ENCODE measurements around the gene MAP2K1. TPM values are rescaled to one million over a fixed set of nuclear protein-coding genes. Genes with fewer than 3 reads are reported as not detected.
"Not testable (repeated sequence)": the region's sequence is repeated elsewhere in the genome, so short reads cannot be mapped to it uniquely, and the experiment has no call there.

Gene MAP2K1
- total and polyA plus RNA-seq, 2 of the 4 experiments (the other 2 are of a cell fraction) = 34.7 to 37.8 TPM

DNA sequence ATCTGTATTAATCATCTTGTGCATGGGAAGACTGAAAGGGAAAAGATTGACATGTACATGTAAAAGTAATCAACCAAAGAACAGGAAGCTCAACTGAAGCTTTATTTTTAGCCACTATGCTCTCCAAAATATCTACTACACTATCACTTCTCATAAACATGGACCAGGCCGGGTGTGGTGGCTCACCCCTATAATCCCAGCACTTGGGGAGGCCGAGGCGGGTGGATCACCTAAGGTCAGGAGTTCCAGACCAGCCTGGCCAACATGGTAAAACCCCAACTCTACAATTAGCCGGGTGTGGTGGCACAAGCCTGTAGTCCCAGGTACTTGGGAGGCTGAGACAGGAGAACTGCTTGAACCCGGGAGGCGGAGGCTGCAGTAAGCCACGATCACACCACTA, 113.6 kb downstream of the MAP2K1 start:
- H3K23ac ChIP-seq (ENCODE audit: low read depth, low read length); H3K4me3 ChIP-seq (ENCODE audit: insufficient read depth, low read depth, low read length); ATAC-seq (ENCODE audit: low read depth); H3K27ac ChIP-seq (ENCODE audit: insufficient read depth, low read length); H3K9me1 ChIP-seq (ENCODE audit: insufficient read depth, low read length); dilution Hi-C loops (cut with HindIII; ENCODE audit: low sequenced_read_pairs, unreplicated experiment); H3K4me1 ChIP-seq (ENCODE audit: control insufficient read depth, insufficient read depth, low read length); H3K56ac ChIP-seq (ENCODE audit: extremely low read depth, insufficient read depth, low read length); DNase-seq; H2BK120ac ChIP-seq (ENCODE audit: low read depth, low read length); H3K14ac ChIP-seq (replicated peaks; ENCODE audit: low read depth, low read length); H3K18ac ChIP-seq (ENCODE audit: low read depth, low read length); H3K9me3 ChIP-seq (ENCODE audit: control insufficient read depth, insufficient read depth, low read length); H4K8ac ChIP-seq (ENCODE audit: low read depth in 2 of 2, low read length in 2 of 2); BruUV-seq (replicated peaks); H2AK9ac ChIP-seq (replicated peaks; ENCODE audit: low read depth, low read length, poor library complexity); H2BK5ac ChIP-seq (ENCODE audit: low read depth, low read length, poor library complexity, severe bottlenecking); H3K27me3 ChIP-seq (ENCODE audit: control insufficient read depth, insufficient read depth, low read length); H3K9ac ChIP-seq (ENCODE audit: low read depth, low read length); H2BK20ac ChIP-seq (ENCODE audit: low read depth, low read length); POLR2A ChIA-PET (ENCODE audit: unreplicated experiment); H3K4ac ChIP-seq (ENCODE audit: low read depth, low read length); H2AK5ac ChIP-seq (ENCODE audit: low read depth, low read length); H4K91ac ChIP-seq (ENCODE audit: insufficient read depth, low read depth, low read length); CTCF ChIA-PET; H2BK15ac ChIP-seq (ENCODE audit: low read depth, low read length); H3K4me2 ChIP-seq (ENCODE audit: low read depth, low read length); H4K5ac ChIP-seq (ENCODE audit: low read depth, low read length); in situ Hi-C loops (cut with MboI; ENCODE audit: low sequenced_read_pairs); H2AFZ ChIP-seq (replicated peaks; ENCODE audit: low read length, poor library complexity): not testable (repeated sequence)
- intact Hi-C loops (cut with micrococcal nuclease) = loop anchor here (5.0 to 10.0 kb wide), 2 partner anchors 204 to 547 kb away; partner anchors contain the start of gene SMAD6
- WGBS, 2 experiments (ENCODE audit: extremely low coverage in 2 of 2, insufficient read length in 1 of 2) = no CpG with 5 or more reads among the region's 7 CpGs
- Histone ChIP-seq H4K20me1 (ENCODE audit: insufficient read depth, low read length) (peaks cover 61% of the 10 kb centered on the region), H3K36me3 (ENCODE audit: control insufficient read depth, insufficient read depth, low read length) (peaks cover 35% of the 10 kb centered on the region), H3K79me1 (ENCODE audit: low read depth in 1 of 2, low read length in 2 of 2) (peaks cover 14 to 24% of the 10 kb centered on the region in 2 experiments)

Data from IMR-90 (cell line).